CMK (cell line): ENCODE measurements around the gene RFTN1.
"Not testable (repeated sequence)": the region's sequence is repeated elsewhere in the genome, so short reads cannot be mapped to it uniquely, and the experiment has no call there.

Experiments used
- DNase-seq: peaks from one replicate; pipeline ENCODE4 v3.0.0-alpha.2; 2010; ENCODE audit warnings: low read depth

Gene RFTN1

GRCh38 chr3:16506884-16507577 lies 6.5 kb downstream of the RFTN1 start:
- no peak for DNase-seq

- no peak for DNase-seq
These were observed 7.0 kb downstream of the RFTN1 start for GRCh38 chr3:16506451-16506850.

GRCh38 chr3:16504692-16505091 lies 8.8 kb downstream of the RFTN1 start:
- DNase-seq, result no peak

- no peak for DNase-seq
These were observed 9.3 kb downstream of the RFTN1 start for GRCh38 chr3:16504242-16504641.

- no peak for DNase-seq
These were observed 10.2 kb downstream of the RFTN1 start for GRCh38 chr3:16503191-16503776.

- no peak for DNase-seq
These were observed 11.1 kb downstream of the RFTN1 start for GRCh38 chr3:16502347-16502908.

- DNase-seq, result no peak
These were observed 12.1 kb downstream of the RFTN1 start for GRCh38 chr3:16501376-16501775.

- DNase-seq, result no peak
These were observed 12.6 kb downstream of the RFTN1 start for GRCh38 chr3:16500911-16501310.

GRCh38 chr3:16500093-16500492 lies 13.4 kb downstream of the RFTN1 start:
- DNase-seq, result no peak

GRCh38 chr3:16499351-16499750 lies 14.1 kb downstream of the RFTN1 start:
- no peak for DNase-seq

- no peak for DNase-seq
These were observed 15.2 kb downstream of the RFTN1 start for GRCh38 chr3:16498130-16498890.

GRCh38 chr3:16496408-16497222 lies 16.9 kb downstream of the RFTN1 start:
- no peak for DNase-seq

GRCh38 chr3:16496008-16496407 lies 17.5 kb downstream of the RFTN1 start:
- no peak for DNase-seq

- DNase-seq, result no peak
These were observed 18.6 kb downstream of the RFTN1 start for GRCh38 chr3:16494814-16495431.

- DNase-seq, result no peak
These were observed 19.4 kb downstream of the RFTN1 start for GRCh38 chr3:16494094-16494493.

- DNase-seq, result no peak
These were observed 23.4 kb downstream of the RFTN1 start for GRCh38 chr3:16490062-16490619.

- DNase-seq, result not testable (repeated sequence)
These were observed 24.0 kb downstream of the RFTN1 start for GRCh38 chr3:16489326-16490061.

- DNase-seq, result no peak
These were observed 24.9 kb downstream of the RFTN1 start for GRCh38 chr3:16488637-16489036.

- no peak for DNase-seq
These were observed 25.9 kb downstream of the RFTN1 start for GRCh38 chr3:16487511-16488175.

- no peak for DNase-seq
These were observed 26.5 kb downstream of the RFTN1 start for GRCh38 chr3:16486951-16487480.
